HG03460 (cell line): ENCODE measurements around the gene EFTUD2.
"Not testable (repeated sequence)": the region's sequence is repeated elsewhere in the genome, so short reads cannot be mapped to it uniquely, and the experiment has no call there.

Source experiments
- ATAC-seq: cut with Tn5 transposase; IDR thresholded peaks from one replicate; pipeline ENCODE4 v1.9.1; 2021; ENCODE audit not compliant: unreplicated experiment

Gene EFTUD2

GRCh38 chr17:44818508-44818907 lies 80.7 kb downstream of the EFTUD2 start:
- not testable (repeated sequence) for ATAC-seq

- no peak for ATAC-seq
These were observed 87.0 kb downstream of the EFTUD2 start for GRCh38 chr17:44812263-44812662.

- ATAC-seq = not testable (repeated sequence)
These were observed 90.4 kb downstream of the EFTUD2 start for GRCh38 chr17:44808656-44809388.

GRCh38 chr17:44808156-44808555 lies 91.1 kb downstream of the EFTUD2 start:
- no peak for ATAC-seq

GRCh38 chr17:44807817-44808155 lies 91.5 kb downstream of the EFTUD2 start:
- no peak for ATAC-seq

GRCh38 chr17:44807093-44807816 lies 92.0 kb downstream of the EFTUD2 start:
- ATAC-seq = no peak

GRCh38 chr17:44804302-44805089 lies 94.7 kb downstream of the EFTUD2 start:
- ATAC-seq = no peak

GRCh38 chr17:44801880-44802279 lies 97.4 kb downstream of the EFTUD2 start:
- no peak for ATAC-seq
